RWPE2 (cell line): ENCODE data around the gene PDE9A.
"Not testable (repeated sequence)": the region's sequence is repeated elsewhere in the genome, so short reads cannot be mapped to it uniquely, and the experiment has no call there.

ENCODE experiments used
- ATAC-seq: fragments of 200-7000 bp; cut with Tn5 transposase; 3 replicates; pipeline ENCODE4 v1.9.1; 2021; ENCODE audit warnings: low read depth
- DNase-seq: peaks from one replicate; pipeline ENCODE4 v3.0.0-alpha.2; 2020; ENCODE audit warnings: low spot score
- H3K27ac ChIP-seq: fragments of 450-650 bp; 2 replicates; pipeline ENCODE4 v1.5.1; 2017; ENCODE audit warnings: mild to moderate bottlenecking; ENCODE audit not compliant: poor library complexity, severe bottlenecking
- H3K27me3 ChIP-seq: fragments of 250-450 bp; sonication (Bioruptor Pico); 2 replicates; pipeline ENCODE4 v1.5.1; 2021; ENCODE audit warnings: mild to moderate bottlenecking, moderate library complexity; ENCODE audit not compliant: insufficient read depth, poor library complexity, severe bottlenecking
- H3K36me3 ChIP-seq: fragments of 250-450 bp; sonication (Bioruptor Pico); 2 replicates; pipeline ENCODE4 v1.5.1; 2020; ENCODE audit warnings: low read depth, mild to moderate bottlenecking, moderate library complexity
- H3K4me1 ChIP-seq: fragments of 250-450 bp; sonication (Bioruptor Pico); 2 replicates; pipeline ENCODE4 v1.5.1; 2021; ENCODE audit warnings: mild to moderate bottlenecking, moderate library complexity; ENCODE audit not compliant: insufficient read depth, poor library complexity, severe bottlenecking
- H3K4me3 ChIP-seq: fragments of 250-450 bp; sonication (Bioruptor Pico); 2 replicates; pipeline ENCODE4 v1.5.1; 2021; ENCODE audit warnings: mild to moderate bottlenecking, moderate library complexity; ENCODE audit not compliant: severe bottlenecking
- H3K9me3 ChIP-seq: fragments of 250-450 bp; sonication (Bioruptor Pico); 2 replicates; pipeline ENCODE4 v1.5.1; 2021; ENCODE audit warnings: mild to moderate bottlenecking, moderate library complexity; ENCODE audit not compliant: severe bottlenecking
- TF ChIP-seq, protein P1 (sequence below): fragments of 450-650 bp; IDR thresholded peaks from one replicate; pipeline ENCODE4 v1.5.1; 2017; ENCODE audit warnings: mild to moderate bottlenecking, moderate library complexity; ENCODE audit not compliant: poor library complexity, severe bottlenecking

PDE9A gene

DNA sequence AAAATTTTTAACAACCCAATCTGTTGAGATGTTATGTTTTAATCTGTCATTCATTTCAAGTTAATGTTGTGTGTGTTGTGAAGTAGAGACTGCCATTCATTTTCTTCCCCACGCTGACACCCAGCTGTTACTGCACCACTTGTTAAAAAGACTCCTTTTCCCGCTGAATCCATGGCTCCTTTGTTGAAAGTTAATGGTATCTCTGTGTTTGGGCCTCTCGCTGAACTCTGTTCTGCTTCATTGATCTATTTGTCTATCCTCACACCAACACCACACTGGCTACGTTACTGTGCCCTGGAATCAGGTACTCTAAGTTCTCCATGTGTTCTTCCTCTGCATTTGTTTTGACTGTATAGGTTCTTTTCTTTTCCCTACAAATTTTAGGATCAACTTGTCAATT lies 58.2 kb downstream of the PDE9A start:
- Histone ChIP-seq H3K36me3 (no peaks in the 10 kb centered on the region), H3K27me3 (no peaks in the 10 kb centered on the region), H3K4me1 (no peaks in the 10 kb centered on the region), H3K4me3 (no peak overlapping the region), H3K9me3 (no peaks in the 10 kb centered on the region), H3K27ac (no peak overlapping the region)
- DNase-seq (no peak), ATAC-seq (no peak)
- TF ChIP-seq, protein P1, sequence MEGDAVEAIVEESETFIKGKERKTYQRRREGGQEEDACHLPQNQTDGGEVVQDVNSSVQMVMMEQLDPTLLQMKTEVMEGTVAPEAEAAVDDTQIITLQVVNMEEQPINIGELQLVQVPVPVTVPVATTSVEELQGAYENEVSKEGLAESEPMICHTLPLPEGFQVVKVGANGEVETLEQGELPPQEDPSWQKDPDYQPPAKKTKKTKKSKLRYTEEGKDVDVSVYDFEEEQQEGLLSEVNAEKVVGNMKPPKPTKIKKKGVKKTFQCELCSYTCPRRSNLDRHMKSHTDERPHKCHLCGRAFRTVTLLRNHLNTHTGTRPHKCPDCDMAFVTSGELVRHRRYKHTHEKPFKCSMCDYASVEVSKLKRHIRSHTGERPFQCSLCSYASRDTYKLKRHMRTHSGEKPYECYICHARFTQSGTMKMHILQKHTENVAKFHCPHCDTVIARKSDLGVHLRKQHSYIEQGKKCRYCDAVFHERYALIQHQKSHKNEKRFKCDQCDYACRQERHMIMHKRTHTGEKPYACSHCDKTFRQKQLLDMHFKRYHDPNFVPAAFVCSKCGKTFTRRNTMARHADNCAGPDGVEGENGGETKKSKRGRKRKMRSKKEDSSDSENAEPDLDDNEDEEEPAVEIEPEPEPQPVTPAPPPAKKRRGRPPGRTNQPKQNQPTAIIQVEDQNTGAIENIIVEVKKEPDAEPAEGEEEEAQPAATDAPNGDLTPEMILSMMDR: no peak

DNA sequence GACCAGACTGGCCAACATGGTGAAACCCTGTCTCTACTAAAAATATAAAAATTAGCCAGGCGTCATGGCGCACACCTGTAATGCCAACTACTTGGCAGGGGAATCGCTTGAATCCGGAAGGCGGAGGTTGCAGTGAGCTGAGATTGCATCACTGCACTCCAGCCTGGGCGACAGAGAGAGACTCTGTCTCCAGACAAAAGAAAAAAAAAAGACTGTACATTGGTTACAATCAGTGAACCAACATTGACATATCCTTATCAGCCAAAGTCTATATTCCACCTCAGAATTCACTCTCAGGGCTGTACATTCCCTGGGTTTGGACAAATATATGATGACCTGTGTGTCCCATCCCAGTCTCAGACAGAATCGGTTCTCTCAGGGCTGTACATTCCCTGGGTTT lies 62.0 kb downstream of the PDE9A start:
- not testable (repeated sequence) for H3K4me3 ChIP-seq, H3K4me1 ChIP-seq, H3K27me3 ChIP-seq, DNase-seq, H3K36me3 ChIP-seq, H3K9me3 ChIP-seq, H3K27ac ChIP-seq, ATAC-seq

DNA sequence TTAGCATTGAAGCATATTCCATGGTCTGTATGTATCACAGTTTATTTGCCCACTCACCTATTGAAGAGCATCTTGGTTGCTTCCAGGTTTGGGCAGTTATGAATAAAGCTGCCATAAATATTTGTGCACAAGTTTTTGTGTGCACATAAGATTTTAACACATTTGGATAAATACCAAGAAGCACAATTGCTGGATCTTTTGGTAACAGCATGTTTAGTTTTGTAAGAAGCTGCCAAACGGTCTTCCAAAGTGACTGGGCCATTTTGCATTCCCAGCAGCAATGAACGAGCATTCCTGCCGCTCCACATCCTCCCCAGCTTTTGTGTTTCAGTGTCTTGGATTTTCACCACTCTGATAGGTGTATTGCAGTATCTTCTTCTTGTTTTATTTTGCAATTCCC lies 62.7 kb downstream of the PDE9A start:
- TF ChIP-seq, protein P1: no peak
- Histone ChIP-seq H3K27ac (no peak overlapping the region), H3K36me3 (no peaks in the 10 kb centered on the region), H3K4me1 (no peaks in the 10 kb centered on the region), H3K4me3 (no peak overlapping the region), H3K27me3 (no peaks in the 10 kb centered on the region), H3K9me3 (no peaks in the 10 kb centered on the region)
- ATAC-seq (no peak), DNase-seq (no peak)

DNA sequence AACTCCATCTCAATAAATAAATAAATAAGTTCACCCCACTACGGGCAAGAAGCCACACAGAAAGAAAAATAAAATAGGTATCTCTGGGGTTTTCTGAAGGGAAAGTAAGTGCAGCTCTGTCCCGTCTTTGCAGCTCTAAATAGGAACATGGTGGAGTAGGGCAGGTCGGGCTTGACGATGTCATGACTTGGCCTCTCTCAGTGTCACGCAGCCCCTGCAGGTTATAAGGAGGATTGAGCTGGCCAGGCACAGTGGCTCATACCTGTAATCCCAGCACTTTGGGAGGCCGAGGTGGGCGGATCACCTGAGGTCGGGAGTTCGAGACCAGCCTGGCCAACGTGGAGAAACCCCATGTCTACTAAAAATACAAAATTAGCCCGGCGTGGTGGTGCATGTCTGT lies 67.1 kb downstream of the PDE9A start:
- H3K9me3 ChIP-seq, ATAC-seq, DNase-seq, H3K27ac ChIP-seq, H3K27me3 ChIP-seq, H3K36me3 ChIP-seq, H3K4me3 ChIP-seq: not testable (repeated sequence)
- peaks cover 15% of the 10 kb centered on the region for H3K4me1 ChIP-seq

DNA sequence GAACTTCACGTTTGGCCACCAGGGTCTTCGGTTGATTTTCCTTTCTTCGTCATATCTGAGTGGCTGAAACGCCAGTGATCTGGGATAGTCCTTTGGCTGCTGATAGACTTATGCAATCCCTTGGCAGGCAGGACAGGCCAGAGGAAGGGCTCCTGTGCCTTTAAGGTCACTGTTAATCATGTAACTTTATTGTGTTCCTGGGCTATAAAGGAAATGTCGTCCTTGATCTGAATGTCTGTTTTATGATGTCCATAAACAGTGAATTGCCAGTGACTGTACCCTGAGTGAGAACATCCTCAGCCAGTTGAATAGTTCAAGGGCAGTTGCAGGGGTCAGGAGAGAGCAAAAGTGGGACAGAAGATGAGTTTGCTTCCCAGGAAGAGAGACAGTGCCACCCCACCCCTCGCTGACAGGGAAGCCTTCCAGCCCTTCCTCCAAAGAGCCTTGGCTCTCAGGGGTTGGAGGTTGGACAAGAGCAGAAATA lies 68.0 kb downstream of the PDE9A start:
- Histone ChIP-seq H3K27ac (no peak overlapping the region), H3K4me3 (no peak overlapping the region), H3K4me1 (peaks cover 15% of the 10 kb centered on the region), H3K27me3 (no peaks in the 10 kb centered on the region), H3K9me3 (no peaks in the 10 kb centered on the region), H3K36me3 (no peaks in the 10 kb centered on the region)
- TF ChIP-seq, protein P1: no peak
- ATAC-seq: no peak
- DNase-seq: no peak

DNA sequence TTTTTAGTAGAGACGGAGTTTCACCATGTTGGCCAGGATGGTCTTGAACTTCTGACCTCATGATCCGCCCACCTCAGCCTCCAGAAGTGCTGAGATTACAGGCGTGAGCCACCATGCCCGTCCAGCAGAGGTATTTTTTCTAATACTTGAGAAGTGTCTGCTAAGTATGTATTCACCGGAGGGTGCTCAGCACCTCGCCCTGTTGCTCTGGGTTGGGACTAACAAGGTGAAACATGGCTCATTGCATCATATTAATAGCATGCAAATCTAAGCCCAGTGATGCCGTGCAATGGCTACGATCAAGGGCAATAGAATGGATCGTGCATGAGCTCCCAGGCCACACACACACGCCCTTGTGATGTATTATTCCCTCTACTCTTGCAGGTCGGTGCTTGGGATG lies 68.7 kb downstream of the PDE9A start:
- Histone ChIP-seq H3K27me3 (no peaks in the 10 kb centered on the region), H3K9me3 (no peaks in the 10 kb centered on the region), H3K4me3 (no peak overlapping the region), H3K27ac (no peak overlapping the region), H3K4me1 (peaks cover 15% of the 10 kb centered on the region), H3K36me3 (no peaks in the 10 kb centered on the region)
- DNase-seq: no peak
- no peak for ATAC-seq
- TF ChIP-seq, protein P1: no peak
